GM12801 (cell line): Measurements from ENCODE around the gene SLC1A3.

Experiments used
- TF ChIP-seq, protein P1 (sequence below): IDR thresholded peaks from one replicate; pipeline ENCODE4 v1.5.1; 2011; ENCODE audit warnings: control low read depth; ENCODE audit not compliant: insufficient read length; ENCODE audit errors: extremely low read depth

SLC1A3 gene

DNA sequence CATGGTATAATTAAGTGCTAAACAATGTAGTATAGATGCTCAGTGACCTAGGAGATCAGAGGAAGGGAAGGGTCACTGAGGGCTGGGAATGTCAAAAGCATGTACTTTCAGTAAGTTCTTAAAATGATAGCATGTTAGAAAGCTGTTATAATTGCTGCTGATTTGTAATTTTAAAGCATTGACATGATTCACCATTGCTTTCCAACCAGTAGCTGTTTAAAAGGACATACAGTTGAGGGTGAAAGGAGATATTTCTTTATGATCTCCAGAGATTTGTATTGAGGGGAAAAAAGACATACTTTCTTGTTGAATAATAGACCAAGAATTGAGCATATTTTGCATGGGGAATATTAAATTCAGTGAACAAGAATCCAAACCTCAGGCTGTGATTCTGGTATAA, 1.2 kb upstream of the SLC1A3 start:
- TF ChIP-seq, protein P1, sequence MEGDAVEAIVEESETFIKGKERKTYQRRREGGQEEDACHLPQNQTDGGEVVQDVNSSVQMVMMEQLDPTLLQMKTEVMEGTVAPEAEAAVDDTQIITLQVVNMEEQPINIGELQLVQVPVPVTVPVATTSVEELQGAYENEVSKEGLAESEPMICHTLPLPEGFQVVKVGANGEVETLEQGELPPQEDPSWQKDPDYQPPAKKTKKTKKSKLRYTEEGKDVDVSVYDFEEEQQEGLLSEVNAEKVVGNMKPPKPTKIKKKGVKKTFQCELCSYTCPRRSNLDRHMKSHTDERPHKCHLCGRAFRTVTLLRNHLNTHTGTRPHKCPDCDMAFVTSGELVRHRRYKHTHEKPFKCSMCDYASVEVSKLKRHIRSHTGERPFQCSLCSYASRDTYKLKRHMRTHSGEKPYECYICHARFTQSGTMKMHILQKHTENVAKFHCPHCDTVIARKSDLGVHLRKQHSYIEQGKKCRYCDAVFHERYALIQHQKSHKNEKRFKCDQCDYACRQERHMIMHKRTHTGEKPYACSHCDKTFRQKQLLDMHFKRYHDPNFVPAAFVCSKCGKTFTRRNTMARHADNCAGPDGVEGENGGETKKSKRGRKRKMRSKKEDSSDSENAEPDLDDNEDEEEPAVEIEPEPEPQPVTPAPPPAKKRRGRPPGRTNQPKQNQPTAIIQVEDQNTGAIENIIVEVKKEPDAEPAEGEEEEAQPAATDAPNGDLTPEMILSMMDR: no peak

DNA sequence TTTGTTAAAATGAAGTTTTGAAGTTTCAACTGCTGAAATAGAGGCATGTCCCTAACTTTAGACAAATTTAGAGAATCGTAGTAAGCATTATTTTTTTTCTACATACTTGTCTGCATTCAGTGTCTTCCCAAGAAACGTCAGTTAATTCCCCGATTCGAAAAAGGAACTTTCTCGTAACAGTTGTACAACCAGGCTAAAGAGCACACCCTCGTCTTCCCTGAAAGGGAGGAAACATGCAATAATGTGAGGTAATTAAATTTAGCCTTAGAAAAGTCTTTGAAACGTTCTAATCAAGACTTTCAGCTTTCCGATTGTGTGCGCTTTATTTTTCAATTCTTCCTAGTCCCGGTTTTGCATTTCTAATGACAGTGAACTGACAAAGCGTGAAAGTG, 374 bp upstream of the SLC1A3 start:
- TF ChIP-seq, protein P1: no peak

DNA sequence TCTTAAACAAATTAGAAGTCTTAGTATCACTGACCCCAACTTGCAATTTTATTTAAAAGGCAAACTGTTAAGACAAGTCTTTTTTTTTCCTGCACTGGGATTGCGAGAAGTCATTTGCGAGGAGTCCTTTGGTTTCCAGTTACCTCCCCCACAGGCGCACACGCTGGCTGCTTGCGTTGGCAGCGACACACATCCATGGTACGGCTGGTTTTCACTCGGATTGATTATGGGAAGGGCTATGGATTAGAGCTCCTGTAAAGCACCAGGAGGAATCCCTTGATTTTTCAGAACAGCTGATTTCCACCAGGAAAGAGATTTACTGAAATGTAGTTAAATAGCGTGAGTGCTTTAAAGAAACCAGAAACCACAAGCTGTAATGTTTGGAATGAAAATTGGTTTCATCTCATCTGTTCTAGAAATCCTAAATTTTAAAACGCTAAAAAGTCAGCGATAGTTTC, 737 bp downstream of the SLC1A3 start:
- TF ChIP-seq, protein P1: no peak

DNA sequence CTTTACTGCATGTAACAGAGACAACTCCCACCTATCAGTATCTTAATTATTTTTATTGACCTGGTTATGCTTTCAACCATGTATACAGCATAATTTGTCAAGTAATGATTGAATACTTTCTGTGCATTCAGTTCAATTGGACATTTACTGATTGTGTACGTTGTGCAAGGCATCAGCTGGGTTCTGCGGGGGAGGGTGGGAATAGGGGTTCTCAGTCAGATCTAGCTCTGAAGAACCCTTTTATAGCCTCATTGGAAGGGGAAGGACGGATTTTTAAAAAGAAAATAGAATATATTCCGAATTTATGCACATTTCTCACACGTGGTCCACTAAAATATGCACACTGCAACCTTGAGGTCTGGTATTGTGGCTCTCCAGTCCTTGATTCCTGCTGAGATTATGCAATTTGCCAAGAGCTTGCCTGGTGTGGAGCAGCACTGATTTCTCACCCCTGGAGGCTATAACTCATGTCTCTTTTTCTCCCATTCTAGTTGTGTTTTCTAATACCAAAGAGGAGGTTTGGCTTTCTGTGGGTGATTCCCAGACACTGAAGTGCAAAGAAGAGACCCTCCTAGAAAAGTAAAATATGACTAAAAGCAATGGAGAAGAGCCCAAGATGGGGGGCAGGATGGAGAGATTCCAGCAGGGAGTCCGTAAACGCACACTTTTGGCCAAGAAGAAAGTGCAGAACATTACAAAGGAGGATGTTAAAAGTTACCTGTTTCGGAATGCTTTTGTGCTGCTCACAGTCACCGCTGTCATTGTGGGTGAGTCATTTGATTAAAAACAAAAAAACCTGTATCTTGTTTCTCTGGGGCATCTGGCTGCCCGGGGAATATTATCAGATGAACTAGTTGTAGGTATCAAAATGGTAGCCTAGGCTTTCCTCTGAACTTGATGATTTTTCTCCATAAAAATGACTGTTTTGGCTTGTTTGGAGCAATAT, 1.7 kb downstream of the SLC1A3 start:
- TF ChIP-seq, protein P1: no peak

DNA sequence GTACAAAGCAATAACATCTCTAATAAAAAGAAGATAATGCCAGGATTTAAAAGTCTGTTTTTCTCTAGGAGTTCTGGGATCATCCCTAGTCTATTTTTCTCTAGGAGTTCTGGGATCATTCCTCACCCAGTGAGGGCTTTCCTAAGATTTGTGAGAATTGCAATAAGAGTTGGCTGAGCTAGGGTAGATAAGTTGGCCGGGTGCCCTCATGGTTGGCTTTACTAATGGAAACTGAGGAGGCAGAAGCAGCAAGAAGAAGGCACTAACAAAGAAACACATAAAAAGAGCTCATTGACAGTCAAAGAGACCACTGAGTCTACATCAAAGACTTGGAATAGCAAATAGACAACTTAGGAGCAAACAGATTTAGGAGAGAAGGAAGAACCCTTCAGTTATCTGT, 4.2 kb downstream of the SLC1A3 start:
- TF ChIP-seq, protein P1: no peak

DNA sequence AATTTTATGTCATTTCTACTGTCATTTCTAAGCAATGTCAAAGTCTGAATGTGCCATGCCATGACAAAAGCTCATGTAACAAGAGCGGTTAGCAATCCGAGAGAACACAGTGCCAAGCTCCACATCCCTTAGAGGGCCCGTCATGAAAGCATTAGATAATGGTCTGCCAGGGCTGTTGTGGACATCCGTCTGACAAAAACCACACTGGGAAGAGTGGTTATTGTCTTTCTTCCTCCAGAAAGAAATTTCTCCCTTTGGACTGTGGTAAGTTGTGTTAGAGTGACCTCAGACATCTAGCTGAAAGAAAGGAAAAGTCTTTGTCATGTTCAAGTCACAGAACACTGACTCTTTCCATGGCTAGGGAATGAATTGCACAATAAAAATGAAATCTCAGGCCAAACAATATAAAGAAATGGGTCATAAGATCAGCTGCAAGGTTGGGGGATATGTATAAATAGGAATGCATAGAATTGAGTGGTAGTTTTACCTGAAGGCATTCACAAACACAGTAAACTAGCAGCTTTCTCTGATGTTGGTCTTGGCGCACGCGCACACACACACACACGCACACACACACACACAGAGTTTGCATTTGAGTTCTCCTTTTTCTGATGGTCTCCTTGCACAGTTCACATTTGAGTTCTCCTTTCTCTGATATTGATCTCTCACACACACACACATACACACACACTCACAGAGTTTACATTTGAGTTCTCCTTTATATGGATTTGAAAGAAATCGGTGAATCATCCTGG, 5.3 kb downstream of the SLC1A3 start:
- TF ChIP-seq, protein P1: no peak

DNA sequence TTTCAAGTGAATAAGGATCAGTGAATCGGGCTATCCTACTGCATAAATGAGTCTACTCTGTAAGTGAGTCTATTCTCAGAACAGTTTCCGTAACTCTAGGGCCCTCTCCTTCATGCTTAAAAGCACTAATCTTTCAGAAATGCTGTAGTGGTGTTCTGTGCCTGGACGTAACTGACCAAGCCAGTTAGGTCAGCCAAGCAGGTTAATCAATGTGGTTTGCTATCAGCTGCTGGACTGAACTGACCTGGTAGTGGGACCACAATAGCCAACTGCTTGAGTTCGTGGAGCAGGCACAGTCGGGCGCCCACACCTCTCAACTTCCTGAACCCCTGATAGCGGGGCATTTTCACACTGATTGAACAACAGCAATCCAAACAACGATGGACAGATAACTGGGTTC, 6.8 kb downstream of the SLC1A3 start:
- TF ChIP-seq, protein P1: no peak
